Colonic mucosa (tissue), 4 donors: ENCODE data around the gene GSDME. TPM values are rescaled to one million over a fixed set of nuclear protein-coding genes. Genes with fewer than 3 reads are reported as not detected.

Source experiments
- DNase-seq: peaks from one replicate; pipeline ENCODE4 v3.0.0-alpha.2; 2020
- H3K27ac ChIP-seq: fragments of 200-600 bp; one replicate; pipeline ENCODE4 v1.8.0; 2021
- H3K27me3 ChIP-seq: fragments of 200-600 bp; one replicate; pipeline ENCODE4 v1.8.0; 2021
- H3K36me3 ChIP-seq: fragments of 200-600 bp; one replicate; pipeline ENCODE4 v1.8.0; 2021
- H3K4me1 ChIP-seq: fragments of 200-600 bp; one replicate; pipeline ENCODE4 v1.8.0; 2021; ENCODE audit warnings: mild to moderate bottlenecking
- H3K4me3 ChIP-seq: fragments of 200-600 bp; one replicate; pipeline ENCODE4 v1.8.0; 2021
- H3K9ac ChIP-seq, 2 donors: one replicate each; pipeline ENCODE4 v1.7.0; 2013; ENCODE audit warnings: control low read depth in 2 of 2, low read depth in 2 of 2, low read length in 2 of 2
- H3K9me3 ChIP-seq: fragments of 200-600 bp; one replicate; pipeline ENCODE4 v1.8.0; 2021
- intact Hi-C: fragments of 100-400 bp; cut with DNase I; formaldehyde crosslinking; loops from one replicate; pipeline ENCODE4 v1.14.1; 2022
- total RNA-seq, 2 donors: library from RNA; stranded (reverse); fragmentation: NEBNext Ultra II Directional in 1 of 2; extraction: Animal tissue kit (Norgen Biotek cat#: 25700) in 1 of 2; gene quantifications; one replicate each; pipeline ENCODE4 v1.2.1, GENCODE V29; 2021
- TF ChIP-seq, protein P1 (sequence below): fragments of 200-600 bp; IDR thresholded peaks from one replicate; pipeline ENCODE4 v1.8.0; 2022; ENCODE audit warnings: antibody characterized with exemption, mild to moderate bottlenecking
- donor health status: healthy.
- donor health status: DM: no; HTN: no; CAD: no.
- donor health status: DM: no; HTN: no; CAD: no.

Gene GSDME
- total RNA-seq, 2 donors from 2014 or later = 0.62 to 1.0 TPM

- Histone ChIP-seq H3K4me1 (no peaks in the 10 kb centered on the region), H3K36me3 (no peaks in the 10 kb centered on the region), H3K4me3 (no peak overlapping the region), H3K27ac (no peak overlapping the region), H3K9ac (no peak overlapping the region), H3K9me3 (no peaks in the 10 kb centered on the region), H3K27me3 (no peaks in the 10 kb centered on the region)
- TF ChIP-seq, protein P1, sequence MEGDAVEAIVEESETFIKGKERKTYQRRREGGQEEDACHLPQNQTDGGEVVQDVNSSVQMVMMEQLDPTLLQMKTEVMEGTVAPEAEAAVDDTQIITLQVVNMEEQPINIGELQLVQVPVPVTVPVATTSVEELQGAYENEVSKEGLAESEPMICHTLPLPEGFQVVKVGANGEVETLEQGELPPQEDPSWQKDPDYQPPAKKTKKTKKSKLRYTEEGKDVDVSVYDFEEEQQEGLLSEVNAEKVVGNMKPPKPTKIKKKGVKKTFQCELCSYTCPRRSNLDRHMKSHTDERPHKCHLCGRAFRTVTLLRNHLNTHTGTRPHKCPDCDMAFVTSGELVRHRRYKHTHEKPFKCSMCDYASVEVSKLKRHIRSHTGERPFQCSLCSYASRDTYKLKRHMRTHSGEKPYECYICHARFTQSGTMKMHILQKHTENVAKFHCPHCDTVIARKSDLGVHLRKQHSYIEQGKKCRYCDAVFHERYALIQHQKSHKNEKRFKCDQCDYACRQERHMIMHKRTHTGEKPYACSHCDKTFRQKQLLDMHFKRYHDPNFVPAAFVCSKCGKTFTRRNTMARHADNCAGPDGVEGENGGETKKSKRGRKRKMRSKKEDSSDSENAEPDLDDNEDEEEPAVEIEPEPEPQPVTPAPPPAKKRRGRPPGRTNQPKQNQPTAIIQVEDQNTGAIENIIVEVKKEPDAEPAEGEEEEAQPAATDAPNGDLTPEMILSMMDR = no peak
- intact Hi-C loops = no loop called here
- DNase-seq = no peak
Measured at GRCh38 chr7:24709585-24710360, 47.5 kb downstream of the GSDME start.

GRCh38 chr7:24709051-24709450, 48.2 kb downstream of the GSDME start:
- no peak for DNase-seq
- no peaks in the 10 kb centered on the region for H3K36me3 ChIP-seq
- TF ChIP-seq, protein P1 = no peak
- H3K9me3 ChIP-seq = no peaks in the 10 kb centered on the region
- H3K9ac ChIP-seq = no peak overlapping the region
- no peak overlapping the region for H3K4me3 ChIP-seq
- no peak overlapping the region for H3K27ac ChIP-seq
- no peaks in the 10 kb centered on the region for H3K27me3 ChIP-seq
- H3K4me1 ChIP-seq = no peaks in the 10 kb centered on the region
- intact Hi-C loops = no loop called here

DNA sequence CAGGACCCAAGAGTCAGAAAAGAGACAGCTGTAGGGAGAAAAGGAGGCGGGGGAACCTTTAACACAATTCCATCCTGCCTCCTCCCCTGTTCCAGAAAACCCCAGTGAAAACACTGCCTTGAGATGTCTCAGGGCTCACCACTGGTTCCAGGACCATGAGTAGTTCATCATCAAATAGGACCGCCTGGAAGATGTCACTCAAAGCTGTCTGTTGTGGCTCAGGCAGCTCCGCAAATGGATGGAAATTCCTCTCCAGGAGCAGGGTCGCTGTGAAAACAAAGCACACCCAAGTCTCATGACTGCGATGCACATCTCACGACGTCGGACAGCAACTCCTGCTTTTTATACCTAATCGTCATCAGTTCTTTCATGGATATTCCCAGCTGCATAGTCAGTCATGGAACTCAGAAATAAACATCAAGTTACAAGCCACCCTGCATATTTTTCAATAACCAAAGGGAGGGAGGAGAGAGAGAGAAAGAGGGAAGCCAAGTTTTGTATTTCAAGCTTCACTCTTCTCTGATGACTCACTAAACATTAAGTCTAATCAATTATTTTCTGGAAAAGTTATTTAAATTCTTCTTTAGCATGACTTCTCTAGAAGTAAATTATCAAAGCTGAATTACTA, 49.2 kb downstream of the GSDME start:
- no peaks in the 10 kb centered on the region for H3K36me3 ChIP-seq
- H3K4me1 ChIP-seq = no peaks in the 10 kb centered on the region
- no peak for DNase-seq
- H3K4me3 ChIP-seq = no peak overlapping the region
- no peak overlapping the region for H3K27ac ChIP-seq
- intact Hi-C loops = no loop called here
- TF ChIP-seq, protein P1 = no peak
- no peaks in the 10 kb centered on the region for H3K27me3 ChIP-seq
- H3K9me3 ChIP-seq = no peaks in the 10 kb centered on the region
- H3K9ac ChIP-seq = no peak overlapping the region

GRCh38 chr7:24706211-24707170, 50.8 kb downstream of the GSDME start:
- DNase-seq = no peak

More at GRCh38 chr7:24706211-24707170, 50.8 kb downstream of the GSDME start:
- no peaks in the 10 kb centered on the region for H3K9me3 ChIP-seq
- H3K4me3 ChIP-seq = no peak overlapping the region
- H3K9ac ChIP-seq = no peak overlapping the region
- H3K27me3 ChIP-seq = no peaks in the 10 kb centered on the region
- H3K36me3 ChIP-seq = no peaks in the 10 kb centered on the region
- TF ChIP-seq, protein P1 = no peak
- intact Hi-C loops = no loop called here
- H3K27ac ChIP-seq = no peak overlapping the region
- no peaks in the 10 kb centered on the region for H3K4me1 ChIP-seq
